Stomach (tissue), 9 donors: Measurements from ENCODE around the gene RGS7BP. TPM values are rescaled to one million over a fixed set of nuclear protein-coding genes. Genes with fewer than 3 reads are reported as not detected.
A peak's percentile ranks its signal among the peaks of the same experiment; 100 is the strongest.

Source experiments
- DNase-seq, 2 donors: peaks; one replicate each; pipeline versions ENCODE4 v3.0.0 to v3.0.0-alpha.2; 2013 to 2019
- H3K27ac ChIP-seq, 5 donors: fragments of 200-600 bp in 4 of 5; sonication (generic) in 4 of 5; one replicate each; pipeline ENCODE4 v1.5.1; 2013 to 2019; ENCODE audit warnings: mild to moderate bottlenecking in 1 of 5, moderate library complexity in 1 of 5
- H3K27me3 ChIP-seq, 3 donors: fragments of 200-600 bp; sonication (generic); one replicate each; pipeline ENCODE4 v1.5.1; 2017 to 2019; ENCODE audit warnings: mixed run types in 1 of 3
- H3K36me3 ChIP-seq, 4 donors: fragments of 200-600 bp; sonication (generic); 1 replicate in 3 of 4; 2 replicates in 1 of 4; pipeline ENCODE4 v1.5.1; 2016 to 2019
- H3K4me1 ChIP-seq, 4 donors: fragments of 200-600 bp; sonication (generic); one replicate each; pipeline ENCODE4 v1.5.1; 2016 to 2019
- H3K4me3 ChIP-seq, 4 donors: fragments of 200-600 bp; sonication (generic) in 3 of 4; one replicate each; pipeline ENCODE4 v1.5.1; 2016 to 2019; ENCODE audit warnings: mild to moderate bottlenecking in 1 of 4
- H3K9me3 ChIP-seq, 4 donors: fragments of 200-600 bp; sonication (generic); one replicate each; pipeline ENCODE4 v1.5.1; 2016 to 2019
- EP300 ChIP-seq: sonication (generic); formaldehyde crosslinking; IDR thresholded peaks from one replicate; pipeline ENCODE4 v1.6.1; 2017; ENCODE audit warnings: antibody characterized with exemption
- POLR2A ChIP-seq, 4 donors: fragments of 450-650 bp; IDR thresholded peaks; one replicate each; pipeline ENCODE4 v1.6.1; 2016; ENCODE audit warnings: antibody characterized with exemption in 4 of 4, control low read depth in 2 of 4, mild to moderate bottlenecking in 1 of 4, moderate library complexity in 1 of 4
- POLR2AphosphoS5 ChIP-seq, 3 donors: sonication (generic); formaldehyde crosslinking; IDR thresholded peaks; one replicate each; pipeline ENCODE4 v1.6.1; 2016; ENCODE audit warnings: antibody characterized with exemption in 3 of 3
- WGBS, 5 donors: extraction: QIAGEN DNeasy Blood & Tissue Kit in 3 of 5; methylation state at CpG; one replicate each; pipeline versions ENCODE4 v1.1.5 to v1.1.7; 2013 to 2018; 5-methylcytosine and 5-hydroxymethylcytosine counted together
- intact Hi-C: fragments of 100-400 bp; cut with DNase I; formaldehyde crosslinking; loops from one replicate; pipeline ENCODE4 v1.15.1; 2023; ENCODE audit warnings: low total_unique reads
- polyA plus RNA-seq, 3 donors: library from polyadenylated mRNA; stranded (reverse); fragments of 200-250 nt; gene quantifications; one replicate each; pipeline ENCODE4 v1.2.3, GENCODE V29; 2013
- total RNA-seq, 5 donors: library from RNA; depleted of rRNA; stranded (reverse); fragments of >200 nt; gene quantifications; one replicate each; pipeline versions ENCODE4 v1.1.0 to v1.2.3, GENCODE V29; 2014 to 2016
- TF ChIP-seq, protein P1 (sequence below), 7 experiments: fragments of 450-650 bp in 4 of 7; fragments of 200-600 bp in 3 of 7; sonication (generic) in 3 of 7; IDR thresholded peaks; one replicate each; pipeline ENCODE4 v1.5.1; 2016 to 2019; ENCODE audit warnings: antibody characterized with exemption in 7 of 7, control low read depth in 2 of 7, mild to moderate bottlenecking in 1 of 7
- donor health status: healthy with polysubstance abuse.
- donor health status: Bipolar disorder and iron deficiency.
- donor health status: healthy.

The RGS7BP gene
- total and polyA plus RNA-seq, 8 donors, result 0.03 to 49.2 (median 1.6) TPM

DNA sequence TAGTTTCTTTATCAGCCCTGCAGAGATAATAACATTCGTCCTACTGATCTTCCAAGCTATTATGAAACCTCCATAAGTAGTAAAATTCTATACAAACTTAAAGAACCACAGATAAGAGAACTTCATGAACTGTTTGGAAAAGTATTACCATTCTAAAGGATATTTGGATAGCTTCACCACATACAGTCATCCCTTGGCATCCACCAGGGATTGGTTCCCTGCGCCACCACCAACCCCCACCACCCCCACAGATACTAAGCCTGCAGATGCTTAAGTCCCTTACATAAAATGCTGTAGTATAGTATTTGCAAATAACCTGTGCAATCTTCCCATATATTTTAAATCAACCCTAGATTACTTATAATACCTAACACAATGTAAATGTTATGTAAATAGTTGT, 123.1 kb downstream of the RGS7BP start:
- H3K9me3 ChIP-seq, result no peaks in the 10 kb centered on the region
- 65 to 76% (median 72%) methylated on average over 2 of the region's 2 CpGs for WGBS, 5 donors
- H3K4me1 ChIP-seq, result no peaks in the 10 kb centered on the region
- no peak overlapping the region for H3K27ac ChIP-seq
- no peak for DNase-seq
- no peak overlapping the region for H3K4me3 ChIP-seq
- no peaks in the 10 kb centered on the region for H3K36me3 ChIP-seq
- TF ChIP-seq POLR2A (IDR thresholded peaks at IDR 0.05) (no peak), POLR2AphosphoS5 (IDR thresholded peaks at IDR 0.05) (no peak), EP300 (no peak)
- TF ChIP-seq, protein P1, sequence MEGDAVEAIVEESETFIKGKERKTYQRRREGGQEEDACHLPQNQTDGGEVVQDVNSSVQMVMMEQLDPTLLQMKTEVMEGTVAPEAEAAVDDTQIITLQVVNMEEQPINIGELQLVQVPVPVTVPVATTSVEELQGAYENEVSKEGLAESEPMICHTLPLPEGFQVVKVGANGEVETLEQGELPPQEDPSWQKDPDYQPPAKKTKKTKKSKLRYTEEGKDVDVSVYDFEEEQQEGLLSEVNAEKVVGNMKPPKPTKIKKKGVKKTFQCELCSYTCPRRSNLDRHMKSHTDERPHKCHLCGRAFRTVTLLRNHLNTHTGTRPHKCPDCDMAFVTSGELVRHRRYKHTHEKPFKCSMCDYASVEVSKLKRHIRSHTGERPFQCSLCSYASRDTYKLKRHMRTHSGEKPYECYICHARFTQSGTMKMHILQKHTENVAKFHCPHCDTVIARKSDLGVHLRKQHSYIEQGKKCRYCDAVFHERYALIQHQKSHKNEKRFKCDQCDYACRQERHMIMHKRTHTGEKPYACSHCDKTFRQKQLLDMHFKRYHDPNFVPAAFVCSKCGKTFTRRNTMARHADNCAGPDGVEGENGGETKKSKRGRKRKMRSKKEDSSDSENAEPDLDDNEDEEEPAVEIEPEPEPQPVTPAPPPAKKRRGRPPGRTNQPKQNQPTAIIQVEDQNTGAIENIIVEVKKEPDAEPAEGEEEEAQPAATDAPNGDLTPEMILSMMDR (IDR thresholded peaks at IDR 0.05), result no peak
- intact Hi-C loops, result no loop called here
- H3K27me3 ChIP-seq, result peaks cover 0 to 6% (median 0%) of the 10 kb centered on the region in 3 donors

DNA sequence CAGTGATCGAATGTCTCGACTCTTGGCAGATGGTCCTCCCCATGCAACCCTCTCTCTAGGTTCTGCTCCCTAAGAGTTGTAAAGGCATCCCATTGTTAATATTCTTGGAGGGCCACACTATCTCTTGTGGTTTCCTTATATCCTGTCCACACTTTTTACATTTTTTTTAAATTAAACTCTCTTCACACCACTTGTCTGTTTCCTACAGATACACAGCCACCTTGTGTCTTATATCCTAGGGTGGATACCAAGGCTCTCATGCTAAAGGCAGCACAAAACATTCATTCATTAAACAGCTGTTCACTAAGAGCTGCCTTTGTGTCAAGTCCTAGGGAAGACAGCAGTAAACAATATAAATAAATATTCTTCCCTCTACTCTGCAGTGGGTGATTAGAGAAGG, 124.0 kb downstream of the RGS7BP start:
- intact Hi-C loops, result loop anchor here (10.0 kb wide), 1 partner anchor 855 kb away; the partner anchor contains the start of gene ADAMTS6
- Histone ChIP-seq H3K4me1 (no peaks in the 10 kb centered on the region), H3K9me3 (no peaks in the 10 kb centered on the region), H3K27ac (no peak overlapping the region), H3K36me3 (no peaks in the 10 kb centered on the region), H3K4me3 (no peak overlapping the region), H3K27me3 (peaks cover 0 to 6% (median 0%) of the 10 kb centered on the region in 3 donors)
- no peak for DNase-seq
- WGBS, 5 donors, result 69 to 84% (median 81%) methylated on average over 2 of the region's 2 CpGs
- TF ChIP-seq, protein P1 (IDR thresholded peaks at IDR 0.05), result no peak
- TF ChIP-seq POLR2AphosphoS5 (IDR thresholded peaks at IDR 0.05), result no peak
- TF ChIP-seq POLR2A (IDR thresholded peaks at IDR 0.05), result no peak
- TF ChIP-seq EP300, result no peak

- Histone ChIP-seq H3K9me3 (no peaks in the 10 kb centered on the region), H3K36me3 (no peaks in the 10 kb centered on the region), H3K27me3 (peaks cover 0 to 9% (median 0%) of the 10 kb centered on the region in 3 donors), H3K4me1 (no peaks in the 10 kb centered on the region), H3K4me3 (no peak overlapping the region), H3K27ac (no peak overlapping the region)
- TF ChIP-seq, protein P1 (IDR thresholded peaks at IDR 0.05), result no peak
- whole genome bisulfite sequencing, 5 donors, result 32 to 41% (median 40%) methylated on average over 3 of the region's 3 CpGs
- DNase-seq, result no peak
- intact Hi-C loops, result loop anchor here (10.0 kb wide), 1 partner anchor 853 kb away; the partner anchor contains the start of gene ADAMTS6
Measured at GRCh38 chr5:64632251-64632650, 126.4 kb downstream of the RGS7BP start.

- WGBS, 5 donors, result 0 to 5% (median 0%) methylated on average over 1 of the region's 1 CpG
- TF ChIP-seq, protein P1 (IDR thresholded peaks at IDR 0.05), result peak in 5 of 7 experiments; percentile 50 to 77 (median 61)
- TF ChIP-seq POLR2AphosphoS5 (IDR thresholded peaks at IDR 0.05) (no peak), EP300 (no peak), POLR2A (IDR thresholded peaks at IDR 0.05) (no peak)
- peaks cover 0 to 4% (median 0%) of the 10 kb centered on the region in 3 donors for H3K27me3 ChIP-seq
- intact Hi-C loops, result loop anchor here (5.0 to 10.0 kb wide), 2 partner anchors 152 to 850 kb away; partner anchors contain the start of gene ADAMTS6
- no peak overlapping the region for H3K27ac ChIP-seq
- H3K4me1 ChIP-seq, result no peaks in the 10 kb centered on the region
- no peaks in the 10 kb centered on the region for H3K36me3 ChIP-seq
- H3K9me3 ChIP-seq, result no peaks in the 10 kb centered on the region
- peak in 1 of 2 donors; percentile 59 for DNase-seq
- no peak overlapping the region for H3K4me3 ChIP-seq
Measured at GRCh38 chr5:64634997-64635686, 129.3 kb downstream of the RGS7BP start.
